Karpas-422 (cell line): ENCODE results near the gene CYB561. TPM values are rescaled to one million over a fixed set of nuclear protein-coding genes. Genes with fewer than 3 reads are reported as not detected.
A peak's percentile ranks its signal among the peaks of the same experiment; 100 is the strongest.

Experiments
- DNase-seq: peaks from one replicate; pipeline ENCODE4 v3.0.0-alpha.2; 2015
- H2AFZ ChIP-seq: fragments of 200-600 bp; sonication (generic); 2 replicates; pipeline ENCODE4 v1.6.1; 2014; ENCODE audit warnings: antibody characterized with exemption, low read length, mixed read lengths
- H3K27ac ChIP-seq: fragments of 200-600 bp; sonication (generic); 2 replicates; pipeline ENCODE4 v1.5.1; 2014; ENCODE audit warnings: mild to moderate bottlenecking, low read length, moderate library complexity
- H3K27me3 ChIP-seq: fragments of 200-600 bp; sonication (generic); 2 replicates; pipeline ENCODE4 v1.6.1; 2014; ENCODE audit warnings: low read length, mixed read lengths
- H3K36me3 ChIP-seq: fragments of 200-600 bp; sonication (generic); 2 replicates; pipeline ENCODE4 v1.6.1; 2014; ENCODE audit warnings: low read length, mixed read lengths; ENCODE audit not compliant: insufficient read depth
- H3K4me1 ChIP-seq: fragments of 200-600 bp; sonication (generic); 2 replicates; pipeline ENCODE4 v1.6.1; 2014; ENCODE audit warnings: mild to moderate bottlenecking, low read length, mixed read lengths
- H3K4me2 ChIP-seq: fragments of 200-600 bp; sonication (generic); 2 replicates; pipeline ENCODE4 v1.6.1; 2014; ENCODE audit warnings: low read length, low read depth, mild to moderate bottlenecking; ENCODE audit not compliant: poor library complexity, severe bottlenecking
- H3K4me3 ChIP-seq: fragments of 200-600 bp; sonication (generic); 2 replicates; pipeline ENCODE4 v1.5.1; 2014; ENCODE audit warnings: mild to moderate bottlenecking, antibody characterized with exemption, low read length, mixed read lengths
- H3K79me2 ChIP-seq: fragments of 200-600 bp; sonication (generic); 2 replicates; pipeline ENCODE4 v1.6.1; 2014; ENCODE audit warnings: mild to moderate bottlenecking, low read length, mixed read lengths
- H3K9ac ChIP-seq: fragments of 200-600 bp; sonication (generic); 2 replicates; pipeline ENCODE4 v1.6.0; 2014; ENCODE audit warnings: low read length
- H3K9me2 ChIP-seq: fragments of 200-600 bp; sonication (generic), shearing (Covaris generic); replicated peaks from 2 replicates; pipeline ENCODE4 v1.6.0; 2014; ENCODE audit warnings: mild to moderate bottlenecking, low read length, moderate library complexity; ENCODE audit not compliant: insufficient read depth
- H3K9me3 ChIP-seq: fragments of 300-700, 200-600 bp; sonication (generic); 2 replicates; pipeline ENCODE4 v1.6.1; 2014; ENCODE audit warnings: low read length, mixed read lengths
- H4K20me1 ChIP-seq: fragments of 200-600 bp; sonication (generic); 2 replicates; pipeline ENCODE4 v1.6.1; 2014; ENCODE audit warnings: mild to moderate bottlenecking, antibody characterized with exemption, low read length, low read depth; ENCODE audit not compliant: insufficient read depth
- total RNA-seq: library from RNA; depleted of rRNA; stranded (reverse); fragments of >200 nt; shearing (Covaris generic); gene quantifications from 2 replicates; pipeline ENCODE4 v1.2.3, GENCODE V29; 2014; ENCODE audit warnings: low replicate concordance

The CYB561 gene
- total RNA-seq, 1 experiment from 2014 or later: 4.0 TPM

DNA sequence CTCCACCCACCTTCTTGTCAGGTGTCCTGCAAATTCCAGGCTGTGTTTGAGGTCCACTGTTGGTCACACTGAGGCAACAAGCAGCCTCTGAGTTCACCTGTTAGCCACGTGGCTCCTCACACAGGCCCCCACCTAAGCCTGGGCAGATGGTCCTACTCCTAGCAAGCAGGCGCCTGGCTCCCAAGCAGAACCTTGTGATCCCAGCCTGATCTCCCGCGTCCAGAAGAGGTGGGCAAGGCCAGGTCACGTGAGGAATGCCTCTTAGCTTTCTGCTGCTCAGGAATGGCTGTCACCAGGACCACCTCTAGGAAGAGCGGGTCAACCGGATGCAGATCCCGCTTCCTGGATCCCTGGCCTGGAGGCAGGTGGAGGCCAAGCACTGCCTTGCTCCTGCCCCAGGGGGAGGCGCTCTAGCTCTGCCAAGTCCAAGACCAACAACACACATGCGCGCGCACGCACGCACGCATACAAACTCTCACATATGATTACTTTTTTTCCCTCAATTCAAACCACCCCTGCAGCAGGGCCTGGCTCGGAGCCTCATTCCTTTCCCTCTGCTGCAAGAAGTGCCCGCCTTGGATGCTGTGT is 9.5 kb downstream of the CYB561 start:
- Histone ChIP-seq H3K9ac (no peak overlapping the region), H3K36me3 (no peaks in the 10 kb centered on the region), H3K9me3 (no peaks in the 10 kb centered on the region), H3K27ac (no peak overlapping the region), H3K27me3 (no peaks in the 10 kb centered on the region), H3K79me2 (no peaks in the 10 kb centered on the region), H3K4me3 (peak overlapping the region; percentile 41; the same call in 1 of the 2 replicates), H3K4me1 (peaks cover 25% of the 10 kb centered on the region), H4K20me1 (no peaks in the 10 kb centered on the region), H3K4me2 (peak overlapping the region; percentile 72), H3K9me2 (no peaks in the 10 kb centered on the region), H2AFZ (no peak overlapping the region)
- no peak for DNase-seq

DNA sequence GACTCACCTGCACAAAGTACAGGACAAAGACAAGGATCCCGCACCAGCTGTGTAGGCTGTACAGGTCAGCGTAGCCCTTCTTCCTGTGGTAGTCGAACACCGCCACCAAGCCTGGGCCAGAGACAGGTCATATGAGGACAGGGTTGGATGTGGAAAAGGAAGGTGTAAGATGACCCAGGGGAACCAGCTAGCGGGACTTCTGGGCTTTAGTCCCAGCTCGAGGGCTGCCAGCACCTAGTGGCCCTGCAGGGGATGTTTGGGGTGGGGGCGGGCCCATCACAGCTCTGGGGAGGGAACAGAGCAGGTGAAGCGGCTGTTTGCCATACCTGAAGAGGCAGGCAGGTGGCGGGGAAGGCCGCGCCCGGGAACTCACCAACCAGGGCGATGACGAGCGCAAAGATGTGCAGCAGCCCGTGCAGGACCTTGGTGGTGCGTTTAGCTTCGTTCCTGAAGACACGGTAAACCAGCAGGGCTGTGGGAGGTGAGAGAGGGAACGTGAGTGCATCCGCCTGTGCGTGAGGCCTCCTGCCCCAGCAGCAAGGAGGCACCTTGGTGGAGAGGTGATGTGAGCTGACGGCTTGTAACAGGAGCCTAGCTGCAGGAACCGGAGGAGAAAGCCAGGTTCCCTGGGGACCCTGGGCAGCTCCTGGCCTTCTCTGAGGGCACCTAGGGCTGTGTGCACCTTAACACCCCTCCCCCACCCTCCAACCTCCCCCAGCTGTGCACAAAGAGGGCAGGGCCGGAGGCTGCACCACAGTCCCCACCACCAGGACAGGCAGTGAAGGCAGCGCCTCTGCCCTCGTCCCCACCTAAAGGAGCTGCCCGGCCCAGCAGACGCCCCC is 10.2 kb downstream of the CYB561 start:
- no peaks in the 10 kb centered on the region for H3K27me3 ChIP-seq
- H3K9me2 ChIP-seq: no peaks in the 10 kb centered on the region
- peak; percentile 91 for DNase-seq
- H3K36me3 ChIP-seq: no peaks in the 10 kb centered on the region
- H3K9ac ChIP-seq: no peak overlapping the region
- H4K20me1 ChIP-seq: no peaks in the 10 kb centered on the region
- H3K4me3 ChIP-seq: peak overlapping the region; percentile 41; the same call in 1 of the 2 replicates
- H2AFZ ChIP-seq: no peak overlapping the region
- no peaks in the 10 kb centered on the region for H3K79me2 ChIP-seq
- H3K4me1 ChIP-seq: peaks cover 25% of the 10 kb centered on the region
- H3K4me2 ChIP-seq: peak overlapping the region; percentile 72
- H3K9me3 ChIP-seq: no peaks in the 10 kb centered on the region
- H3K27ac ChIP-seq: no peak overlapping the region

DNA sequence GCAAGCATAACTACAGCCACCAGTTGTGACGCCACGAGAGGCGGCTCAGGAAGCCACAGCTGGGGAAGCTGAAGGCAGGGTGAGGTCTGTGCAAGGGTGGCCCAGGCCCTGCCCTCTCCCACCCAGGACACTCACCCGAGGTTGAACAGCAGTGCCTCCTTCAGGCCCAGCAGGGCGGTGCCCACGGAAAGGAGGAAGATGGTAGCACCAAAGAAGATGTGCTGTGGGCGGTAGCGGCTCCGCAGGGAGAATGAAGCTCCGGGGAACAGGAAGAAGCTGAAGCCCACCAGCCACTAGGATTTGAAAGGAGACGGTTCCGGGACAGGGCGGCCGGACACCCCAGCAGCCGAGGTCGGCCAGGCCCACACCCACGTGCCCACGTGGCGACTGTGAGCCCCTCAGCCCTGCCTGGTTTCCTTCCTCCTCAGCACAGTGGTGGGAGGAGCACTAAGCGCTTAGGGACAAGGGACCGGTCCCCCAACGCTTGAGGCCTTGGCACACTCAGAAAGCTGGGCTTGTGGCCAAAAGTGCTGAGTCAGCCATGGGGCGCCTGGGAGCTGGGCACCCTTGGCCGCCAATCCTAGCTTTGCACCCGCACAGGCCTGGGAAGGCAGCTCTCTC is 11.0 kb downstream of the CYB561 start:
- H3K36me3 ChIP-seq: no peaks in the 10 kb centered on the region
- H3K4me3 ChIP-seq: no peak overlapping the region; the same call in 1 of the 2 replicates
- no peak overlapping the region for H3K9ac ChIP-seq
- peak; percentile 67 for DNase-seq
- no peaks in the 10 kb centered on the region for H4K20me1 ChIP-seq
- no peaks in the 10 kb centered on the region for H3K79me2 ChIP-seq
- H3K4me1 ChIP-seq: peaks cover 25% of the 10 kb centered on the region
- H3K4me2 ChIP-seq: peak overlapping the region; percentile 72
- no peak overlapping the region for H3K27ac ChIP-seq
- 0 out of 2 replicates have a peak overlapping the region, but pooled peaks have one; percentile 24 for H2AFZ ChIP-seq
- H3K27me3 ChIP-seq: no peaks in the 10 kb centered on the region
- no peaks in the 10 kb centered on the region for H3K9me2 ChIP-seq
- no peaks in the 10 kb centered on the region for H3K9me3 ChIP-seq

DNA sequence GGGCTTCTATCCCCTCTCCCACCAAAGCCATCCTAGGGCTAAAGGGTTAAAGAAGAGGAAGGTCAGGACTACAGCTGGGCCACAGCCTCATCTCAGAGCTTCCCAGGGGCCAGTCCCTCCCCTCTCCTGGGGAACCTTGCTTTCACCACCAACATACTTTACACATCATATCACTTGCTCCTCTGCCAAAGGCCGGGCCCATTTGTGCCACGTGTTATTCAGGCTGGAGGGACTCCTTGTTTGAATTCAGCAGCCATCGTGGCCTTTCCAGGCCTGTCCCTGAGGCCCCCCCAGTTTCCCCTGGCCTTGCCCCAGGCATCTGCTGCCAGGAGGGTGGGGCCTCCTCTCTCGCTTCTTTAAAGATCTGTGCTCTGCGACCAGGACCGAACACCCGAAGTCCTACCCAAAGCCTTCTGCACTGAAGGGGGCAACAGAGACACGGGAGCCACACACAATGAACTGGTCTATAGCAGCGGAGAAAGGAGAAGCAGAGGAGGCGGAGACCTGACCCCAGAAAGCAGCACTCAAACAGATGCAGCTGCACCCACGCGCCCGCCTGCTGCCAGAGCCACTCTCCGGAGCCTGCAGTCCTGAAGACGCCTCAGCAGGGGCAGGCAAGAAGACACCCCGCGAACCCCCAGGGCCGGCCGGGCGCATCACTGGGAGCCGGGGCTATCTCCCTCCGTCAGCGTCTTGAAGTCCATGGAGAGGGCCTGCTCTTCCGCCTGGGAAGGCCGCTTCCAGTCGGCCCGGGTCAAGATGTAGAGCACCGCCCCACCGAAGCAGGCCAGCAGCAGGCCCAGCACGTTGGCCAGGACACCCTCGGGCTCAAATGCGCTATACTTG is 12.1 kb downstream of the CYB561 start:
- H3K9me3 ChIP-seq: no peaks in the 10 kb centered on the region
- H3K9me2 ChIP-seq: no peaks in the 10 kb centered on the region
- H4K20me1 ChIP-seq: no peaks in the 10 kb centered on the region
- H3K27ac ChIP-seq: no peak overlapping the region
- H3K4me3 ChIP-seq: no peak overlapping the region
- no peaks in the 10 kb centered on the region for H3K27me3 ChIP-seq
- peak; percentile 55 for DNase-seq
- no peaks in the 10 kb centered on the region for H3K36me3 ChIP-seq
- no peak overlapping the region for H3K9ac ChIP-seq
- no peak overlapping the region for H3K4me2 ChIP-seq
- H3K4me1 ChIP-seq: peaks cover 25% of the 10 kb centered on the region
- H2AFZ ChIP-seq: no peak overlapping the region
- H3K79me2 ChIP-seq: no peaks in the 10 kb centered on the region

DNA sequence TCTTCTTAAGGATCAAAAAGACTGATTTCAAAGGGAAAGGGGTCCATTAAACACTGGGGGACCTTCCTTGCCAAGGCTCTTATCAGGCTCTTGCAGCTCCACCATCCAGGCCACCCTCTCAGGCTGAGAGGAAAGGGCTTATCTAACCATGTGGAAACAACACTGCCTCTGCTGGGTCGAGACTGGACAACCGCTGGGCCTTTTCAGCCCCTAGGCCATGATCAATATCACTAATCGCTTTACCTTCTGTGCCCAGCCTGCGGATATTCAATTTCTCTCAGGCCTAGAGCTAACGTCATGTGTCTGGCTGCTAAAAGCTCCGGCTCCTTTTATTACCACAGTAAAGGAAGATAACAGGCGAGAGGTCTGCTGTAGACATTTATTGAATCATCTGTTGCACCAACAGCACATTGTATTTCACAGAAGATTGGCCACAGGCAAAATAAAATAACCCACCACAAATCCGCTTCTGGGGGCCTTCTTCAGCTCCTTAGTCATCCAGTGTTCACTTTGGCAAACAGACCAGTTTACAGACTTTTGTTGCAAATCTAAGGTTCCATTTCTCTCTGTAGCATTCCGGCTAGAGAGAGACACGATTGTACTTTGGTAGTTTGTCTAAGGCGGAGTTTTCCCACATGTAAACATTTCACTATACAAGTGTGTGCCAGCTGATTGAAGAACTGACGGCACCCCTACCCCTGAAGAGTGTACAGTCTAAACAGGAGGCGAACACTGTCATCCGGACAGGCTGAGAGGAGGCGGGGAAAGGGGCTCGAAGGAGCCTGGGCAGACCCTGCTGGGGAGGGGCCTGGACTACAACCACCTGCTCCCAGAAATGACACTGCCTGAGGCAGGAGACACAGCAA is 13.9 kb downstream of the CYB561 start:
- Histone ChIP-seq H3K36me3 (no peaks in the 10 kb centered on the region), H3K27me3 (no peaks in the 10 kb centered on the region), H3K9me3 (no peaks in the 10 kb centered on the region), H3K4me3 (no peak overlapping the region), H3K9ac (no peak overlapping the region), H3K79me2 (no peaks in the 10 kb centered on the region), H3K4me1 (peaks cover 25% of the 10 kb centered on the region), H4K20me1 (no peaks in the 10 kb centered on the region), H3K27ac (no peak overlapping the region), H3K4me2 (no peak overlapping the region), H2AFZ (no peak overlapping the region), H3K9me2 (no peaks in the 10 kb centered on the region)
- DNase-seq: no peak

DNA sequence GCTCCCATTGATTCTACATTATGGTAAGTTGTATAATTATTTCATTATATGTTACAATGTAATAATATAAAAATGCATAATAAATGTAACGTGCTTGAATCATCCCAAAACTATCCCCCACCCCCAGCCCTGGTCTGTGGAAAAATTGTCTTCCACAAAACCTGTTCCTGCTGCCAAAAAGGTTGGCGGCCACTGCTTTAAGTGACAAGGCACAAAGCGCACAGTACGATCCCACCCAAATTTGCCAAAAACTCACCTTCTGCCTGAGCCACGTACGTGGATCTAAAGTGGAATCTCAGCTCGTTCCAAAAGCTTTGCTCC is 14.5 kb downstream of the CYB561 start:
- Histone ChIP-seq H3K27ac (no peak overlapping the region), H4K20me1 (no peaks in the 10 kb centered on the region), H3K27me3 (no peaks in the 10 kb centered on the region), H3K36me3 (no peaks in the 10 kb centered on the region), H3K9me2 (no peaks in the 10 kb centered on the region), H3K79me2 (no peaks in the 10 kb centered on the region), H3K4me3 (no peak overlapping the region), H3K4me2 (no peak overlapping the region), H3K9me3 (no peaks in the 10 kb centered on the region), H2AFZ (no peak overlapping the region), H3K9ac (no peak overlapping the region), H3K4me1 (peaks cover 20% of the 10 kb centered on the region)
- no peak for DNase-seq

DNA sequence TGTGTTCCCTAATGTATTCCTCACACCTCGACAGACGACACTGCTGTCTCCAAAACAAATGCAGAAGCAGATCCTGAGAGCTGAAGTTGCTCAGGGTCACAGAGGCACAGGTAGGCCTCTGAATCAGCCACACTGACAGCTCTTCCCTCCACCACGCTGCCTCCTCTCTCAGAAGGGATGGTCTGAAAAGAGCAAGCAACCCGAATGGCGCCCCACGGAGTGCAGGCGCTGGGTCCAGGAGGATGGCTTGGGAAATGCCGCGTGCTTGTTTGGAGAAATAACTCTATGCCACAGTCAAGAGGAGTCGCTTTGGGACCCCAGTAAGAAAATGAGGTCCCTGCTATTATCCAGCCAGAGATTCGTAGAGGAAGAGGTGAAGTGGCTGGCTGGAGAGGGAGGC is 15.9 kb downstream of the CYB561 start:
- no peaks in the 10 kb centered on the region for H3K27me3 ChIP-seq
- H3K4me3 ChIP-seq: no peak overlapping the region
- peaks cover 11% of the 10 kb centered on the region for H3K4me1 ChIP-seq
- DNase-seq: no peak
- no peak overlapping the region for H3K9ac ChIP-seq
- H4K20me1 ChIP-seq: no peaks in the 10 kb centered on the region
- no peak overlapping the region for H3K4me2 ChIP-seq
- no peak overlapping the region for H2AFZ ChIP-seq
- H3K79me2 ChIP-seq: no peaks in the 10 kb centered on the region
- H3K9me3 ChIP-seq: no peaks in the 10 kb centered on the region
- no peak overlapping the region for H3K27ac ChIP-seq
- H3K36me3 ChIP-seq: no peaks in the 10 kb centered on the region
- no peaks in the 10 kb centered on the region for H3K9me2 ChIP-seq
